HT-29 (cell line): ENCODE data around the gene ARSA. TPM values are rescaled to one million over a fixed set of nuclear protein-coding genes. Genes with fewer than 3 reads are reported as not detected.
A peak's percentile ranks its signal among the peaks of the same experiment; 100 is the strongest.

Source experiments
- DNase-seq: peaks from one replicate; pipeline ENCODE4 v3.0.0-alpha.2; 2015; ENCODE audit warnings: low spot score
- small RNA-seq: library from RNA; depleted of rRNA; stranded (forward); fragments of <200 nt; gene quantifications from one replicate; pipeline ENCODE3, GENCODE V24; 2014
- total RNA-seq: library from RNA; depleted of rRNA; stranded (reverse); fragments of >200 nt; shearing (Covaris generic); gene quantifications from 2 replicates; pipeline ENCODE4 v1.2.3, GENCODE V29; 2014; rRNA removed

Gene ARSA
- total RNA-seq, 1 experiment from 2014 or later = 16.6 TPM

- no peak for DNase-seq
Observed at GRCh38 chr22:50581031-50581949, 46.7 kb downstream of the ARSA start.

DNA sequence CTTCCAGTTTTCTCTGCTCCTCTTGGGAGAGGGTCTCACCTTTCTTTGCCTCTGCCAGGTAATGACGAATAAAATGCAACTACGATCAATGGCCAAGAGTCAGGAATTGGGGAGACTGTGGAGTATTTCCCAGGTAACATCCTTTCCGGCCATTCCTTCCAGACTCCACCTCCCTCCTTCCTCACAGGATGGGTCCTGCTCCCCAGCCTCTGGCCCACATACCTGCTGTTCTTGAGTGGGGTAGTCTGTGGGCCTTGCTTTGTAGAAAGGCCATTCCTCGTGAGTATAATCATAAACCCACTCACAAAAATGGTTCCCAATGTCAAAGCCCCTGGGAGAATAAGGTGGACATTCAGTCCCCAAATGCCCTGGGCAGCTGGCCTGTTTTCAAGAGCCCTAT lies 48.2 kb downstream of the ARSA start:
- DNase-seq = no peak

GRCh38 chr22:50578776-50579310 lies 49.1 kb downstream of the ARSA start:
- no peak for DNase-seq

DNA sequence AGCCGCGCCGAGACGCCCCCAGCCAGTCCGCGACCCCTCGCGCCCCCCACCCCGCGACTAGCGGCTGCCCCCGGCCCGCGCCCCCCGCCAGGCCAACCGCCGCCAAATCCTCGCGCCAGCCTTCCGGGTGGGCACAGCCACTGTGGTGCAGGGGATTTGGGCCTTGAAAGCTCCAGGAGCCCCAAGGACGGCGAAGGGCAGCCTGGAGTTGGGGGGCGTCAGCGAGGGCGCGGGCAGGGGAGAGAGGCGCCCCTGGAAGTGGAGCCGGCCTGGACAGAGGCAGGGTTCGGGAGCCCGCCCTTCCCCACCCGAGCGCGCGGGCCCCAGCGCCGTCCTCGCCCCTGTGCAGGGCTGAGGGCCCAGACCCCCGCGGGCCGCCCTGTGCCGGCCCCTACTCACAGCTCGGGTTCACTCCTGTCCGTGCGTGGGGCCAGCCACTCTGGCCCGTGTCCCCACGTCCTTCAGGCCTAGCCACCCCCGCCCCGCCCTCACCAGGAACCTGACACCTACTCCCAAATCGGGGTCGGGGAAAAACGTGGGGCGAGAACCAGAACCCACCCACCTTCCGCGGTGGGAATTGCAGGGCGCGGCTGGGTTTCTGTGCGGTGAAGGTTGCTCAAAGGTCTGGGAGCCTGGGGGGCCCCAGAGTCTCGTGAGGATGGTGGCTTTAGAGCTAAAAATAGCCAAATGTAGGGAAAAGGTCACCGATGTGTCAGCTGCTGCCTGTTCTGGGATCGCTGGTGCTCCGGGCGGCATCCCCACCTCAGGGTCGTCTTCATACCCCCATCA lies 49.8 kb downstream of the ARSA start, which contains the start of gene CPT1B:
TSS of gene CPT1B (minus strand) at position 441 of the 789 bp plus-strand sequence. CDS start 512 bp downstream, outside the sequence.
- no peak for DNase-seq

- no peak for DNase-seq
Observed at GRCh38 chr22:50577697-50577986, 50.3 kb downstream of the ARSA start.

GRCh38 chr22:50576806-50577696 lies 50.9 kb downstream of the ARSA start:
- no peak for DNase-seq

DNA sequence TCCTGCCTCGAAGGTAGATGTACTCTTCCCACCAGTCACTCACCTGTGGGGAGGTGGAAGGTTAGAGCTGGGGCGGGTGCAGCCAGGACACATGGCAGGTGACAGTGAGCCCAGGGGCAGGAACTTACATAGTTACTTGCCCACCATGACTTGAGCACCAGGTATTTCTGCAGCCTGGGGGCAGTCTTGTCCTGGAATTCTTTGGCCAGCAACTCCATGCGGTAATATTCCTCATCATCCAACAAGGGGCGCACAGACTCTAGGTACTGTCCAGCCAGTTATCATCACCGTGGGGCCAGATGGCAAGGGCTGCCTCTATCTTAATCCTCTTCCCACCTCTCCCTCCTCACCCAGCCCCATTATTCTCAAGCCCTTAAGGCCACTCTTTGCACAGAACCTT lies 51.9 kb downstream of the ARSA start:
- peak; percentile 57 for DNase-seq

GRCh38 chr22:50575426-50575941 lies 52.5 kb downstream of the ARSA start:
- DNase-seq = no peak

Small RNAs within 50 kb of the gene (small RNA-seq; reads per million reads assigned to genes)
- not detected for gene RF00019

Other genes with a start within 250 kb of the ARSA start
- gene SBF1, start 153.1 kb downstream of the ARSA start, total RNA-seq = 85.0 and 102 TPM in 2 replicates
- gene ADM2, start 146.6 kb downstream of the ARSA start, total RNA-seq = 2.2 and 4.2 TPM in 2 replicates
- gene MIOX, start 141.3 kb downstream of the ARSA start, total RNA-seq = not detected in 2 replicates
- gene LMF2, start 120.5 kb downstream of the ARSA start, total RNA-seq = 52.8 and 53.2 TPM in 2 replicates
- 87.9 and 88.8 TPM in 2 replicates for gene NCAPH2, start 119.9 kb downstream of the ARSA start, total RNA-seq
- gene SCO2, start 102.6 kb downstream of the ARSA start, total RNA-seq = 5.0 and 5.5 TPM in 2 replicates
- 6.9 and 7.4 TPM in 2 replicates for gene TYMP, start 98.1 kb downstream of the ARSA start, total RNA-seq
- gene KLHDC7B, start 82.3 kb downstream of the ARSA start, total RNA-seq = not detected in 2 replicates
- gene SYCE3, start 65.2 kb downstream of the ARSA start, total RNA-seq = not detected in 2 replicates
- 1.5 and 2.5 TPM in 2 replicates for gene CPT1B, start 49.7 kb downstream of the ARSA start, total RNA-seq
- gene CHKB, start 45.3 kb downstream of the ARSA start, total RNA-seq = 21.5 and 26.2 TPM in 2 replicates
- not detected in 2 replicates for gene MAPK8IP2, start 27.4 kb downstream of the ARSA start, total RNA-seq
- gene SHANK3, start 44.7 kb upstream of the ARSA start, total RNA-seq = not detected in 2 replicates
- gene ACR, start 110.1 kb upstream of the ARSA start, total RNA-seq = not detected in 2 replicates
- 6.8 and 15.5 TPM in 2 replicates for gene RABL2B, start 155.5 kb upstream of the ARSA start, total RNA-seq